ENCODE results near the gene CCDC60.

CCDC60 gene

DNA sequence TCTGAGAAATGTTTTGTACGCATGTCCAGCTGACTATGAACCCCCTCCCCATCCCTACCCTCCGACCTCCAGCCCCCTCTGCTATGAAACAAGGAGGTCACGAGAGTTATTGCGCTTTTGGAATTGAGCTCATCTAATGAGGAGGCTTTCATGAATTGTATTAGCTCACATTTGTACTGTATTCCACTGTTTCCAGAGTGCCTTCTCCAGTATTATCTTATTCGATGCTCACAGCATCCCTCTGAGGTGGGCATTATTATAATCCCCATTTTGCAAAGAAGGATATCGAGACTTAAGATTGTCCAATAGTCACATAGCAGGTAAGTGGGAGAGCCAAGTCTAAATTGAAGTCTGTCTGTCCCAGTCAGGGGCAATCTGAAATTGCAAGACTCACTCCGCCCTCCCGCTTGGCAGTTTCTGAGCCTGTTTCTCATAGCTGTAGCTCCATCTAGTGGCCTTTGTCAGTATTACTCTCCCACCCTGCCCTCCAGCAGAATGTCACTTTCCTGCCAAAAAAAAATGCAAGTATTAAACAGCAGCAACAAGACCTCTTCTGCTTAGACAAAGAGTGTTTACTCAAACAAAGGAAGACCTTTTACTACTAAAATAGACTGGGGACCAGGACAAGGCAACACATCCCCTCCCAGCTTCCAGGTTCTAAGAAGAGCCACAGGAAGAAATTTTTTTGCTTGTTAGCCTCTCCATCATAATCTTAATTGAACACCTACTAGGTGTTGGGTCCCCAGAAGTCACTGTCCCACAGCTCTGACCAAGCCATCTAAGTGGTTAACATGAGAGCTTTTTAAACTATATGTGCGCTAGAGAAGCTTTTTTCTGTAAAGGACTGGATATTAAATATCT is 210.5 kb downstream of the CCDC60 start:
- peak; percentile 44 for DNase-seq (ENCODE audit: low read depth)

DNA sequence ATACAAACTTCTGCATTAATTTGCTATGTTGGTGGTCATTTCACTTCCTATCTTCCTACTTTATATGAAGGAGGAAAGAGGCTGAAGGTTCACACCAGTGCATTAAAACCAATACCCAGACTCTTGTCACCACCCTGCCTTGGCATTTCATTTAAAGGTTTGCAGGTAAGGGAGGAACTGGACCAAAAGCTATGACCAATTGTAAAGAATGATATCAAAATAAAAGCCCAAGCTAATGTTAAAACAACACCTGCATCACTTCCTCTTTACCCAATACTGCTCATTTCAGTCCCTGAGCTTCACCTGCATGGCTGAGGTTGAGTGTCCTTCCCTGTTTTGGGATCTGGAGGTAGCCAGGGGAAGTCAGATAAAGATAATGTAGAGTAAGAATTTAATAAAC is 211.8 kb downstream of the CCDC60 start:
- no peak for DNase-seq (ENCODE audit: low read depth)

DNA sequence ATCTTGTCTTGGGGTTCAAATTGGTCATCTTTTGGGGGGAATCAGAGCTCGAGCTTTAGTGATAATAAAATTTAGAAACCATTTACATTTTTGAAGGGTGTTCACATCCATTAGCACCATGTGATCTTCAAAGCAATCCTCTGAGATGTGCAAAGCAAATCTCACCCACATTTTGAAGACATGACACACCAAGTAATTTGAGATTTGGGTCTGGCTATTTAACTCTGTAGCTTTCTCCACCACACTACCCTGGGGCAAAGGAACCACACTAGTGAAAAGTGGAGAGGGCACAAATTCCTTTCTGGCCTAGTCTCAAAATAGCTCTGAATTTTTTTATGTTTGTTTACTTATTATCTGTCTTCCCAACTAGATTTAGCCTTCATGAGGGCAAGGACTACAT is 212.5 kb downstream of the CCDC60 start:
- no peak for DNase-seq (ENCODE audit: low read depth)

DNA sequence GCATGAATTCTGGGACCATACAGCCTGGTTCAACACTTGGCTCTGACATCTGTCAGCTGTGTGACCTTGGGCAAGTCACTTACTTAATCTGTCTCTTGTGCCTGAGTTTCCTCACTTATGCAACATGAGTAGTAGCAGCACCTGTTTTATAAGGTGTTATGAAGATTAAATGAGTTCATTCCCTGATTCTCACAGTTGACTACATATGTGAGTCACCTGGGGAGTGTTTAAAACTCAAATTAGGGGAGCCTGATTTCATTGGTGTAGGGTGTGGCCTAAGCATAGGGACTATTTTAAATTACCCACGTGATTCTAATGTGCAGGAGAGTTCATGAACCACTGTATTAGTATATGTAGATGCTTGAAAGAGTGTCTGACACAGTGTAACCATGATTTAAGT is 222.3 kb downstream of the CCDC60 start:
- no peak for DNase-seq (ENCODE audit: low read depth)

DNA sequence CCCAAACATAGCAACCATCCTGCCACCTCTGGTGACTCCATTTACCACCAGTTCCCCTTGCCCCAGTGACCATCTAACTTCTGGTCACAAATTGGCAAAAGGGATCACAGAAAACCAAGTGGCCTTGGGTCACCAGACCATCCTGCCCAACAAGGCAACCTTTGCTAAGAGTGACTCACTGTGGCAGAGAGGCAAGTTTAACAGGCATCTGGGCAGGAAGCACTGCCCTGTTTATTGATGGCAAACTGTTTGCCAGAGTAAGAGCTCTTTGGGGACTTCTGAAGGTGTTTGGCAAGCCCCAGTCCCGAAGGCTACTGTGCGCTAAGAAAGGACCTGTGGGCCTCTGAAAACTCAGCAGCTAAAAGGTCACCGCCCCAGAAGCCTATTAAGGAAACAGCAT is 230.9 kb downstream of the CCDC60 start:
- no peak for DNase-seq (ENCODE audit: low read depth)

DNA sequence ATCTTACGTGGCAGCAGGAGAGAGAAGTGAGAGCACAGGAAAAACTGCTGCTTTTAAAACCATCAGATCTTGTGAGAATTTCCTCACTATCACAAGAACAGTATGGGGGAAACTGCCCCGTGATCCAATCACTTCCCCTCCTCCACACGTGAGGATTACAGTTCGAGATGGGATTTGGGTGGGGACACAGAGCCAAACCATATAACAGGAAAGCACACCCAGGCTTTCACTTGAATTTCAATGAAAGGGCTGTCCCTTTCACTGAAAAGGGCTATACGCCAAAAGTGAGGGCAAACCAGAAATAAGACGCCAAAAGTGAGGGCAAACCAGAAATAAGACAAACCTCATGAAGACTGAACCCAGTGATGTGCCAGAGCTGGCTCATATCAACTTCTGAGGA is 236.2 kb downstream of the CCDC60 start:
- DNase-seq (ENCODE audit: low read depth), result no peak

DNA sequence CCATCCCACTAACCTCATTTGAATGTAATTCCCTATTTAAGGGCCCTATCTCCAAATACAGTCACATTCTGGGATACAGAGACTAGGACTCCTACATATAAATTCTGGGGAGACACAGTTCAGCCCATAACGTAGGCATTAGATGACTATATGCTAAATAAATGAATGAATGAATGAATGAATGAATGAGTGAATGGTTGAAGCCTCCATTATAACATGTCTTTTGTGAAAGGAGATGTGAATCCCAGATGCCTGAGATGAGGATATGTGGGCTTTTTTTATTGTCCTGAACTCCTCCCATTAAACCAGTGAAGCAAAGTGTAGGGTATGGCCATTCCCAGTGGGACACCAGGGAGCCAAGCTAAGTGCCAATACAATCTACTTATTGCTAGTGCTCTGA is 238.6 kb downstream of the CCDC60 start:
- no peak for DNase-seq (ENCODE audit: low read depth)

DNA sequence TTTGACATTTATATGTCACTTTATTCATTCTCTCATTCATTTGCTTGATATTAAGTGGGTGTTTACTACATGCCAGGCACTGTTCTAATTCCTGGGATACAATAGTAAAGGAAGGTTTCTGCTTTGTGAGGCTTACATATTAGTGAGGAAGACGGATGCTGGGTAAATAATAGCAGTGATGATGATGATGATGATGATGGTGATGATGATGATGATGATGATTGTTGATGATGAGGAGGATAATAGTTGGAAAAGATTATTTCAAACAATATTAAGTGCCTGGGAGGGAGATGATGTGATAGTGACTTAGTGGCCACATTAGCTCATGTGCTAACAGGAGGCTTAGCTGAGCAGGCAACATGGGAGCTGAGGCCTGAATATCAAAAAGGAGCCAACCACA is 239.7 kb downstream of the CCDC60 start:
- DNase-seq (ENCODE audit: low read depth), result no peak

DNA sequence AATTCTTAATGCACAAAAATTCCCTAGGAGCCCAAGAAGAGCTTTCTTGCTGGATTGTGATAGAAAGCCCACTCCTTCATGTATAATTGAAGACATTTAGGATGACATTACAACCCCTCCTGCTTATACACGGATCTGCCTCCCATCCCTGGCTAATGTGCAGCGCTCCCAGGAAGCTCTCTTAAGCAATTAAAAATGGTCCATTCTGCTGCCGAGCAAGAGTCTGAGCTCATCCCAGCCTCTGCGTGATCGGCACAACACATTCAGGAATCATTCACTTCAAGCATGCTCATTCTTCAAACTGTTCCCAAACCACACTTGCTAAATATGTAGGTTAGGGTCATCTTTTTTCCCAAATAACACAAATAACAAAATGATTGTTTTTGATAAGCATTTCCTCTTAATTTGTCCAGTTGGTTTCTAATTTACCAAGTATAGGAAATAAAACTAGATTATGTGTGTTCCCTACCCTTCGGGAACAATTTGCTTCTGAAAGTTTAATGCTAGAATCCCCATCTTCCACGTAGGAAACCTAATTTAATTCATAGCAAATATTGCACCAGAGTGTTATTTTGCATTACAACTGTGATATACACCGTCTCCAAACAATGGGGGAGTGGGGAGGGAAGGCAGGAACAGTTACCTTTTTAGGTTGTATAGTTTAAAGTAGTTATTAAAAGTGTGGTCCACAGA is 241.7 kb downstream of the CCDC60 start:
- no peak for DNase-seq (ENCODE audit: low read depth)

DNA sequence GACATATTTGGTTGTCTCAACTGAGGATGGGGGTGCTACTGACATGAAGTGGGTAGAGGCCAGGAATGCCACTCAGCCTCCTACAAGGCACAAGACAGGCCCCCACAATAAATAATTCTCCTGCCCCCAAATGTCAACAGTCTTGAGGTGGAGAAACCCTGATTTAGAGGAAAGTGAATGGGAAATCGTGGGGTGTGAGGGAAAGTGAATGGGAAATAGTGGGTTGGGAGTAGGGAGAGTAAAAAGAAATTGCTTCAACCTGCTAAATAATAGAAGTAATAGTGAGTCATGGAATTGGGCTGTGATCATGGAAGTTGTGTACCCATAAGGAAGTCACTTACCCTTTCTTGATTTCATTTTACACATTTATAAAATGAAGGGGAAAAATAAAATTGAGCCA is 242.4 kb downstream of the CCDC60 start:
- DNase-seq (ENCODE audit: low read depth), result no peak

DNA sequence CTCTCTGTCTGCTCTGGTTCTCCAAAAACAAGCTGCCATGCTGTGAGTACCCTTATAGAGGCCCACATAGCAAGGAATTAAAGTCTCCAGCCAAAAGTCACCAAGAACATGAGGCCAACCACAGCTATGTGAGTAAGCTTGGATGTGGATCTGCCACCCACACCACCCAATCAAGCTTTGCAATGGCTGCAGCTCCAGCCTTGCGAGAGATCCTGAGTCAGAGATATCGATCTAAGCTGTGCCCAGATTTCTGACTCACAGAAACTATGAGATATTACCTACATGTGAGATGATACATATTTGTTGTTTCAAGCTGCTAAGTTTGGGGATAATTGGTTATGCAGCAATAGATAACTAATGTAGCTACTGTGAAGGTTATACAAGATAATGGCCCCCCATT is 243.6 kb downstream of the CCDC60 start:
- no peak for DNase-seq (ENCODE audit: low read depth)

DNA sequence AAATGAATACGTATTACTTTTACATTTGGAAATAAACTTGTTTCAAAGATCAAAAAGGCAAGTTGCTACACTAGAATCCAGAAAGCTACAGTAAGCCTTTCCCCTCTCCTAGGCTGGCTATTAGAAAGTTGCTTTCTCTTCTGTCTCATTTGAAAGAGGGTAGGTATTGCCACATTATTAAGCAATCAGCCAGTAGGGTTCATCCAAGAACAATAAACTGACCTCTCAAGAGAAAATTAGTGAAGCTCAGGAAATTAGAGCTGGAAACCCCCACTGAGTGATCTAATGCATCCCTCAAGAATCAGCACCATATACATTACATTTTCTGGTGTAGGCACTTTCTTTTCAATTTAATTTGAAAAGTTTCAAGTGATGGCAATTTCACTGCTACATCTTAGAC is 254.6 kb downstream of the CCDC60 start:
- no peak for DNase-seq (ENCODE audit: low read depth)

DNA sequence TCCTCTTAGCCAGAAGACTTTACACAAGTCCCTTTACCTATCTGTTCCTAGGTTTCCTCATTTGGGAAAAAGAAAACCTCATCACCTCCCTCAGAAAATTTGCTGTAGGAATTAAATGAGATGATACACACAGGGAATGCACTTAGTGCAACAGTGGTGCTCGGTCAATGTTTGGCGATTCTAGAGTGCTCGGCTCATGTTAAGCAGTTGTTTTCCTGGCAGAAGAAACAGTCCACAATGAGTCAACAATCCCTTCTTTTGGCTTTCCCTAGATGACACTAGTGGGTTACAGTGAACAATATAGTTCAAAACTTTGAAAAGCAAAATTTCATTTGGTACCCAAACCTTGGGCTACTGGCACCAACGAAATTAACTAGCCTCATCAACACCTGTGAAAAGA is 255.1 kb downstream of the CCDC60 start:
- DNase-seq (ENCODE audit: low read depth), result no peak

All from CMK (cell line).